ENCODE results near the gene GMCL1. TPM values are rescaled to one million over a fixed set of nuclear protein-coding genes. Genes with fewer than 3 reads are reported as not detected.

GMCL1 gene
- total RNA-seq, 2 experiments from 2014 or later = 29.7 to 29.8 TPM

DNA sequence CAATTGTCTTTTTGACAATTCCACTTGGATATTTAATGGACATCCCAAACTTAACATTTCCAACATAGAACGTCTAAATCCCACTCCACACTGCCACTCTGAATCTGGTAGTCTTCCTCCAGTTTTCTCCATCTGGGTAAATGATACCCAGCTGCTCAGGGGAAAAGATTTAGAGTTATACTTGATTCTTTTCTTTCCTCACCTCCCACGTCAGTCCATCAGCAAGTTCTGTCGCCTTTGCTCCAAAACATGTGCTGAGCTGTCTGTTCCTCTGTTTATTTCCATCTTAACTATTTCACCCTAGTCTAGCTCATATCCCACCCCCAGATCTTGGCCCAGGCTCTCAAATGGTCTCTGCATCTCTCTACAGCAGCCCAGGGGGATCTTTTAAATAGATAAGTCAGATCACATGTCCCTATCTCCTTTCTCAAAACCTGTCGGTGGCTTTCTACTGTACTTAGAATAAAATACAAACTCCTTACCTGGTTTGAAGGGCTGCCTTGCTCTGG lies 43.4 kb upstream of the GMCL1 start:
- H3K27me3 Mint-ChIP-seq = no peaks in the 10 kb centered on the region
- POLR2A ChIA-PET = no interaction called here
- Histone ChIP-seq H3K27ac (ENCODE audit: low read depth in 1 of 2, low read length in 2 of 2) (no peak overlapping the region), H3K4me1 (ENCODE audit: insufficient read depth, low read length) (no peaks in the 10 kb centered on the region), H3K36me3 (ENCODE audit: insufficient read depth, low read length) (no peaks in the 10 kb centered on the region), H3K4me3 (ENCODE audit: low read length) (no peak overlapping the region), H3K9me3 (ENCODE audit: control insufficient read depth in 1 of 2, insufficient read depth in 1 of 2, low read length in 2 of 2) (no peaks in the 10 kb centered on the region), H3K27me3 (ENCODE audit: control insufficient read depth in 1 of 2, insufficient read depth in 2 of 2, low read length in 2 of 2) (no peaks in the 10 kb centered on the region)
- TF ChIP-seq, protein P1, sequence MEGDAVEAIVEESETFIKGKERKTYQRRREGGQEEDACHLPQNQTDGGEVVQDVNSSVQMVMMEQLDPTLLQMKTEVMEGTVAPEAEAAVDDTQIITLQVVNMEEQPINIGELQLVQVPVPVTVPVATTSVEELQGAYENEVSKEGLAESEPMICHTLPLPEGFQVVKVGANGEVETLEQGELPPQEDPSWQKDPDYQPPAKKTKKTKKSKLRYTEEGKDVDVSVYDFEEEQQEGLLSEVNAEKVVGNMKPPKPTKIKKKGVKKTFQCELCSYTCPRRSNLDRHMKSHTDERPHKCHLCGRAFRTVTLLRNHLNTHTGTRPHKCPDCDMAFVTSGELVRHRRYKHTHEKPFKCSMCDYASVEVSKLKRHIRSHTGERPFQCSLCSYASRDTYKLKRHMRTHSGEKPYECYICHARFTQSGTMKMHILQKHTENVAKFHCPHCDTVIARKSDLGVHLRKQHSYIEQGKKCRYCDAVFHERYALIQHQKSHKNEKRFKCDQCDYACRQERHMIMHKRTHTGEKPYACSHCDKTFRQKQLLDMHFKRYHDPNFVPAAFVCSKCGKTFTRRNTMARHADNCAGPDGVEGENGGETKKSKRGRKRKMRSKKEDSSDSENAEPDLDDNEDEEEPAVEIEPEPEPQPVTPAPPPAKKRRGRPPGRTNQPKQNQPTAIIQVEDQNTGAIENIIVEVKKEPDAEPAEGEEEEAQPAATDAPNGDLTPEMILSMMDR (IDR thresholded peaks at IDR 0.05) = no peak
- H3K36me3 Mint-ChIP-seq (ENCODE audit: low read depth) = no peaks in the 10 kb centered on the region
- CTCF ChIA-PET = no interaction called here
- DNase-seq = no peak
- H3K4me1 Mint-ChIP-seq (ENCODE audit: low read depth) = peaks cover 9% of the 10 kb centered on the region
- H3K4me3 Mint-ChIP-seq = no peak overlapping the region
- no peaks in the 10 kb centered on the region for H3K9me3 Mint-ChIP-seq
- no peak overlapping the region for H3K27ac Mint-ChIP-seq
- no peak for ATAC-seq (ENCODE audit: poor library complexity)
- intact Hi-C loops (cut with DNase I, micrococcal nuclease) = no loop called here

DNA sequence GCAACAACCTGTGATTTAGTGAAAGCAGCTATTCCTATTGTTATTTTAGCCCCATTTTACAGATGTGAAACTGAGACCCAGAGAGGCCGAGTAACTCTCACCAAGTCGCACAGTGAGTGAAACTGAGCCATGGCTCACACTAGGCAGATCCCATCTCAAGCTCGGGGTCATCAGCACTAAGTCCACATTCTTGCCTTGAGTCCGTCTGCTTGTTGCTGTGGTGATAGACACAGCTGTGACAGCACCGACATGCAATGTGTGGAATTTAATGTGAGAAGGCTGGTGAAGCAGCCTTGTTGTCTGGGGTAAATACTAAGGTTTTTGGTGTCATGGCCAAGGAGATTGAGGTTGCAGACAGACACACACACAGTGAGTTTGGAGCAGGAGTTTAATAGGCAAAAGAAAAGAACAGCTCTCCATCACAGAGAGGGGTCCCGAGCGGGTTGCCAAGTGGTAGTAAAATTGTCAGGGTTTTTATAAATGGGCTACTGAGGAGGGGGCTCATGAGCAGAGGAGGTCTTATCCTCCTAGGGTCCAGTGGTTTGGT lies 40.2 kb upstream of the GMCL1 start:
- Mint-ChIP-seq H3K4me1 (ENCODE audit: low read depth) (peaks cover 9% of the 10 kb centered on the region), H3K27me3 (no peaks in the 10 kb centered on the region), H3K36me3 (ENCODE audit: low read depth) (no peaks in the 10 kb centered on the region), H3K4me3 (no peak overlapping the region), H3K9me3 (no peaks in the 10 kb centered on the region), H3K27ac (no peak overlapping the region)
- H3K36me3 ChIP-seq (ENCODE audit: insufficient read depth, low read length) = no peaks in the 10 kb centered on the region
- no peak for DNase-seq
- ChIA-PET POLR2A (no interaction called here), CTCF (interaction anchor here (1.3 kb wide), 1 partner anchor 27 kb away, joined by 4 read pairs; no protein-coding TSS in a partner anchor)
- H3K4me3 ChIP-seq (ENCODE audit: low read length) = no peak overlapping the region
- no peaks in the 10 kb centered on the region for H3K4me1 ChIP-seq (ENCODE audit: insufficient read depth, low read length)
- H3K27me3 ChIP-seq (ENCODE audit: control insufficient read depth in 1 of 2, insufficient read depth in 2 of 2, low read length in 2 of 2) = no peaks in the 10 kb centered on the region
- H3K27ac ChIP-seq (ENCODE audit: low read depth in 1 of 2, low read length in 2 of 2) = no peak overlapping the region
- no peaks in the 10 kb centered on the region for H3K9me3 ChIP-seq (ENCODE audit: control insufficient read depth in 1 of 2, insufficient read depth in 1 of 2, low read length in 2 of 2)
- intact Hi-C loops (cut with DNase I, micrococcal nuclease) = no loop called here
- ATAC-seq (ENCODE audit: poor library complexity) = no peak
- TF ChIP-seq, protein P1 (IDR thresholded peaks at IDR 0.05) = no peak

DNA sequence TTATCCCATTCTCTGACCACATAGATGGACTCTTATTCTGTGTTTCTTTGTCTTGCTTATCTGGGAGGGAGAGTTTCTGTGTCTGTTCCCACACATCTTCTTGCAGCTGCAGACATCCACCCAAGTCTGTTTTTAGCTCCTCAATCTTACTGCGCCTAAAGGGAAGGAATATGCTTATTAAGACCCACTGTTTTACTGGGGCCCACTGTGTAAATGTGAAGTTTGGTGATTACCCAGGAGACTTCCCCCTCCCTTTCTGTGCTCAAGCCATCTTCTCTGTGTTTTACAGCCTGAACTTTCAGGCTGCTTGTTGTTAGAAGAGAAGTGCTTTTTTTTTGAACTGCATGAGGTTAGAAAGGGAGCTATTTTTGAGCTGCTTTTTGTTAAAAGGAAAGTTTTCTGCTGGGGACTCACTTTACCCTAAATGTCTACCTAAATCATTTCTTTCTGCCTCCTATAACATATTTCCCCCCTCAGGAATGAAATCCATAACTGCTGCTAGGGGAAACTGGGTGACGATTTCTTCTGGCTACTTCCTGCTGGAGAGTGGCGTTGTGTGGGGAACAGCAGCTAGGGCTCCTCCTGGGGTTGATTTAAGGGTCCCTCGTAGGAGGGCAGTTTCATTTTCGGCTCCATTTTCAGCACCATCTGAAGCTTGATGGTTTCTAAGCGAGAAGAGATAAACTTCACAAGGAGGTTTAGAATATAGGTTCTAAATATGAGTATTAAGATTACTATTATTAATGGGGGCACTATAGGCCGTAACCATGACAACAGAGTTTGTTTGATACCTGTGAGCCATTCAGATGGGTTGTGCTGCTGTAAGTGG lies 39.5 kb upstream of the GMCL1 start:
- Mint-ChIP-seq H3K4me3 (no peak overlapping the region), H3K4me1 (ENCODE audit: low read depth) (peaks cover 9% of the 10 kb centered on the region), H3K27ac (no peak overlapping the region), H3K27me3 (no peaks in the 10 kb centered on the region), H3K9me3 (no peaks in the 10 kb centered on the region), H3K36me3 (ENCODE audit: low read depth) (no peaks in the 10 kb centered on the region)
- H3K9me3 ChIP-seq (ENCODE audit: control insufficient read depth in 1 of 2, insufficient read depth in 1 of 2, low read length in 2 of 2) = no peaks in the 10 kb centered on the region
- no peak overlapping the region for H3K4me3 ChIP-seq (ENCODE audit: low read length)
- CTCF ChIA-PET = interaction anchor here (1.3 kb wide), 1 partner anchor 26 kb away, joined by 4 read pairs; no protein-coding TSS in a partner anchor
- ATAC-seq (ENCODE audit: poor library complexity) (no peak), DNase-seq (no peak)
- no peak overlapping the region for H3K27ac ChIP-seq (ENCODE audit: low read depth in 1 of 2, low read length in 2 of 2)
- H3K36me3 ChIP-seq (ENCODE audit: insufficient read depth, low read length) = no peaks in the 10 kb centered on the region
- TF ChIP-seq, protein P1 (IDR thresholded peaks at IDR 0.05) = no peak
- H3K27me3 ChIP-seq (ENCODE audit: control insufficient read depth in 1 of 2, insufficient read depth in 2 of 2, low read length in 2 of 2) = no peaks in the 10 kb centered on the region
- no peaks in the 10 kb centered on the region for H3K4me1 ChIP-seq (ENCODE audit: insufficient read depth, low read length)
- POLR2A ChIA-PET = no interaction called here
- intact Hi-C loops (cut with DNase I, micrococcal nuclease) = no loop called here

All from CD4-positive, alpha-beta T cell (primary cell).